Mesenchymal stem cell (in vitro differentiated cells and primary cell): Measurements from ENCODE around the gene DNMT1.

Experiments used
- DNase-seq: peaks from one replicate; pipeline ENCODE4 v3.0.0-alpha.2; 2013
- H2AFZ ChIP-seq: one replicate; pipeline ENCODE4 v1.6.1; 2013; ENCODE audit warnings: low read depth, mild to moderate bottlenecking, control low read depth, inconsistent platforms, low read length, moderate library complexity
- H2AK5ac ChIP-seq: 2 replicates; pipeline ENCODE4 v1.6.1; 2013; ENCODE audit warnings: low read length, moderate library complexity, mild to moderate bottlenecking, inconsistent platforms; ENCODE audit not compliant: severe bottlenecking
- H2BK120ac ChIP-seq: one replicate; pipeline ENCODE4 v1.6.1; 2013; ENCODE audit warnings: low read depth, mild to moderate bottlenecking, inconsistent platforms, low read length, moderate library complexity
- H2BK12ac ChIP-seq, 2 experiments: one replicate each; pipeline ENCODE4 v1.6.1; 2013; ENCODE audit warnings: inconsistent platforms in 2 of 2, low read length in 2 of 2, mild to moderate bottlenecking in 2 of 2, moderate library complexity in 2 of 2, control low read depth in 1 of 2
- H2BK15ac ChIP-seq: one replicate; pipeline ENCODE4 v1.6.1; 2013; ENCODE audit warnings: mild to moderate bottlenecking, low read depth, inconsistent platforms; ENCODE audit not compliant: poor library complexity, severe bottlenecking
- H2BK5ac ChIP-seq: 2 replicates; pipeline ENCODE4 v1.6.1; 2013; ENCODE audit warnings: low read depth, mild to moderate bottlenecking, low read length, control low read depth, inconsistent platforms; ENCODE audit not compliant: poor library complexity, severe bottlenecking
- H3K14ac ChIP-seq, 2 experiments: one replicate each; pipeline ENCODE4 v1.6.1; 2013; ENCODE audit warnings: inconsistent platforms in 2 of 2, low read length in 2 of 2, control low read depth in 1 of 2, mild to moderate bottlenecking in 1 of 2, moderate library complexity in 1 of 2
- H3K18ac ChIP-seq, 2 experiments: one replicate each; pipeline ENCODE4 v1.6.1; 2013; ENCODE audit warnings: inconsistent platforms in 2 of 2, low read length in 2 of 2, control low read depth in 1 of 2, low read depth in 1 of 2, mild to moderate bottlenecking in 1 of 2
- H3K23ac ChIP-seq, 2 experiments: one replicate each; pipeline ENCODE4 v1.6.1; 2013; ENCODE audit warnings: inconsistent platforms in 2 of 2, low read length in 2 of 2, mild to moderate bottlenecking in 2 of 2, moderate library complexity in 2 of 2, control low read depth in 1 of 2
- H3K27ac ChIP-seq: 2 replicates; pipeline ENCODE4 v1.5.1; 2013; ENCODE audit warnings: mild to moderate bottlenecking, moderate library complexity, low read length, control low read depth, inconsistent platforms; ENCODE audit not compliant: poor library complexity, severe bottlenecking
- H3K27me3 ChIP-seq, 2 experiments: 2 replicates each; pipeline versions ENCODE4 v1.6.1 to v1.7.0; 2013; ENCODE audit warnings: low read length in 2 of 2, mild to moderate bottlenecking in 2 of 2, moderate library complexity in 2 of 2, control low read depth in 1 of 2, inconsistent platforms in 1 of 2; ENCODE audit not compliant: control insufficient read depth in 1 of 2, insufficient read depth in 1 of 2
- H3K36me3 ChIP-seq, 2 experiments: 2 replicates each; pipeline versions ENCODE4 v1.6.1 to v1.7.0; 2013; ENCODE audit warnings: low read length in 2 of 2, control low read depth in 1 of 2, inconsistent platforms in 1 of 2, low read depth in 1 of 2, mild to moderate bottlenecking in 1 of 2; ENCODE audit not compliant: insufficient read depth in 2 of 2, control insufficient read depth in 1 of 2
- H3K4ac ChIP-seq, 2 experiments: one replicate each; pipeline ENCODE4 v1.6.1; 2013; ENCODE audit warnings: inconsistent platforms in 2 of 2, low read length in 2 of 2, mild to moderate bottlenecking in 2 of 2, moderate library complexity in 2 of 2, control low read depth in 1 of 2, low read depth in 1 of 2
- H3K4me1 ChIP-seq: 2 replicates; pipeline ENCODE4 v1.6.1; 2013; ENCODE audit warnings: low read depth, low read length, control low read depth; ENCODE audit not compliant: control insufficient read depth, insufficient read depth
- H3K4me2 ChIP-seq: 2 replicates; pipeline ENCODE4 v1.6.1; 2013; ENCODE audit warnings: low read length, mild to moderate bottlenecking, inconsistent platforms; ENCODE audit not compliant: poor library complexity, severe bottlenecking
- H3K4me3 ChIP-seq, 2 experiments: 2 replicates each; pipeline versions ENCODE4 v1.5.1 to v1.7.0; 2013; ENCODE audit warnings: low read length in 2 of 2, mild to moderate bottlenecking in 2 of 2, control low read depth in 1 of 2, low read depth in 1 of 2; ENCODE audit not compliant: insufficient read depth in 1 of 2
- H3K79me1 ChIP-seq: replicated peaks from 2 replicates; pipeline ENCODE4 v1.6.1; 2013; ENCODE audit warnings: mild to moderate bottlenecking, control low read depth, low read length, inconsistent platforms; ENCODE audit not compliant: poor library complexity, severe bottlenecking
- H3K9ac ChIP-seq: 2 replicates; pipeline ENCODE4 v1.7.0; 2013; ENCODE audit warnings: mild to moderate bottlenecking, low read length, moderate library complexity
- H3K9me3 ChIP-seq: 2 replicates; pipeline ENCODE4 v1.7.0; 2013; ENCODE audit warnings: mild to moderate bottlenecking, low read length; ENCODE audit not compliant: control insufficient read depth
- H4K8ac ChIP-seq: one replicate; pipeline ENCODE4 v1.6.1; 2013; ENCODE audit warnings: inconsistent platforms, mild to moderate bottlenecking, low read length, moderate library complexity
- H4K91ac ChIP-seq: one replicate; pipeline ENCODE4 v1.6.1; 2013; ENCODE audit warnings: mild to moderate bottlenecking, low read length, inconsistent platforms
- WGBS: methylation state at CpG from one replicate; pipeline ENCODE4 v1.1.7; 2013; ENCODE audit warnings: mixed read lengths; 5-methylcytosine and 5-hydroxymethylcytosine counted together

Gene DNMT1

DNA sequence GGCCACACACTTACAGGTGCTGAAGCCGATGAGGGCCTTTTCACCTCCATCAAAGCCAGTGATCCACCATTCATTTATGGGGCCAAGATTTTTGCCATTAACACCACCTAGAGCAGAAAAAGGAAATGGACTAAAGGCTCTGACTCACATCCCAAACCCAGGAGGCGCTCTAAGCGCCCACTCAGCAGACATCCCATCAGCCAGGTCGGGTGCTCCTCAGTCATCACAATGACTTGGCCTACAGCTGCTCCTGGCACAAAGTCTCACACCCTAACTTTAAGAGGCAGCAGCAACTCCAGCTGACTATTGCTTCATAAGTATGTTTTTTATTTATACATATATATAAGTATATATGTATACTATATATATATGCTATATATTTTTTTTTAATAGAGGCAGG, 38.9 kb downstream of the DNMT1 start:
- Histone ChIP-seq H3K79me1 (peaks cover 38% of the 10 kb centered on the region), H2BK12ac (no peak overlapping the region), H3K18ac (no peak overlapping the region), H3K4ac (no peak overlapping the region), H2BK120ac (no peak overlapping the region), H4K91ac (no peak overlapping the region), H3K9me3 (no peaks in the 10 kb centered on the region), H3K27me3 (no peaks in the 10 kb centered on the region), H3K23ac (no peak overlapping the region), H3K9ac (no peak overlapping the region), H3K14ac (no peak overlapping the region), H3K36me3 (peaks cover 85 to 96% of the 10 kb centered on the region in 2 experiments), H3K4me1 (no peaks in the 10 kb centered on the region), H2AFZ (no peak overlapping the region), H3K4me2 (no peak overlapping the region), H2BK15ac (no peak overlapping the region), H2BK5ac (no peak overlapping the region), H3K4me3 (no peak overlapping the region), H4K8ac (no peak overlapping the region), H3K27ac (no peak overlapping the region), H2AK5ac (no peak overlapping the region)
- no peak for DNase-seq
- WGBS = 92% methylated on average over 2 of the region's 4 CpGs

DNA sequence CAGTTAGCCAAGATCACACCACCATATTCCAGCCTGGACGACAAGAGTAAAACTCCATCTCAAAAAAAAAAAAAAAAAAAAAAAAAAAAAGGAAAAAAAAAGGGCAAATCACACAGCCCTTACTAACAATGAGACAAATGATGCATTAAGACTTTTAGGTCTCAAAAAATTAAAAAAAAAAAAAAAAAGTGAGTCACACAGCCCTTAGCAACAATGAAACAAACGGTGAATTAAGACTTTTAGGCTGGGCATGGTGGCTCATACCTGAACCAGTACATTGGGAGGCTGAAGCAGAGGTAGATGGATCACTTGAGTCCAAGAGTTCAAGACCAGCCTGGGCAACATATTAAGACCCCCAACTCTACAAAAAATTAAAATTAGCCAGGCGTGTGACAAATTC, 42.7 kb downstream of the DNMT1 start:
- H3K4ac ChIP-seq = no peak overlapping the region
- no peak overlapping the region for H4K91ac ChIP-seq

DNA sequence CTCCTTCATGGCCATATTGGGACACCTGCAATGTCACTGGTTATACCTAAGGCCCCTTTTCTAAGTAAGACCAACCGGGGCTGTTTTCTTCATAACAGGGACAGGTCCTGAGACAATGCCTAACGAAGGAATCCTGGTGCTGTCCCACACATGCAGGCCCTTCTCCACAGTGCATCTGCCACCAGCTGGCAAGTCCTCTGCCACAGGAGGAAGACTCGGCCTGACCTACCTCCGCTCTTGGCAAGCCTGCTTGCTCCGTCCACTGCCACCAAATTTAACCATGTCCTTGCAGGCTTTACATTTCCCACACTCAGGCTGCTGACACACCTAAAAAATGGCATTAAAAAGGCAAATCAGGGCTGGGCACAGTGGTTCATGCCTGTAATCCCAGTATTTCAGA, 43.2 kb downstream of the DNMT1 start:
- Histone ChIP-seq H2BK12ac (no peak overlapping the region), H3K4me1 (no peaks in the 10 kb centered on the region), H3K9ac (no peak overlapping the region), H4K91ac (no peak overlapping the region), H4K8ac (no peak overlapping the region), H3K27ac (no peak overlapping the region), H2AK5ac (no peak overlapping the region), H2BK5ac (no peak overlapping the region), H3K79me1 (peaks cover 22% of the 10 kb centered on the region), H2BK15ac (no peak overlapping the region), H3K18ac (no peak overlapping the region), H3K27me3 (no peaks in the 10 kb centered on the region), H3K4me2 (no peak overlapping the region), H2AFZ (no peak overlapping the region), H3K14ac (no peak overlapping the region), H3K4me3 (no peak overlapping the region), H3K4ac (no peak overlapping the region), H2BK120ac (no peak overlapping the region), H3K36me3 (peaks cover 70 to 85% of the 10 kb centered on the region in 2 experiments), H3K23ac (no peak overlapping the region), H3K9me3 (no peaks in the 10 kb centered on the region)
- WGBS = 90% methylated on average over 5 of the region's 5 CpGs
- DNase-seq = no peak

More for the DNA sequence above, 42.7 kb downstream of the DNMT1 start:
- H3K4me3 ChIP-seq = no peak overlapping the region
- no peak overlapping the region for H3K14ac ChIP-seq
- no peak overlapping the region for H4K8ac ChIP-seq
- H3K9ac ChIP-seq = no peak overlapping the region
- WGBS = 83% methylated on average over 2 of the region's 3 CpGs
- DNase-seq = no peak
- H3K4me2 ChIP-seq = no peak overlapping the region
- no peak overlapping the region for H2AFZ ChIP-seq
- H3K9me3 ChIP-seq = no peaks in the 10 kb centered on the region
- peaks cover 21% of the 10 kb centered on the region for H3K79me1 ChIP-seq
- H2BK12ac ChIP-seq = no peak overlapping the region
- H3K27ac ChIP-seq = no peak overlapping the region
- H3K27me3 ChIP-seq = no peaks in the 10 kb centered on the region
- no peak overlapping the region for H3K23ac ChIP-seq
- H2AK5ac ChIP-seq = no peak overlapping the region
- no peak overlapping the region for H3K18ac ChIP-seq
- no peaks in the 10 kb centered on the region for H3K4me1 ChIP-seq
- H2BK5ac ChIP-seq = no peak overlapping the region
- peaks cover 71 to 87% of the 10 kb centered on the region in 2 experiments for H3K36me3 ChIP-seq
- no peak overlapping the region for H2BK120ac ChIP-seq
- H2BK15ac ChIP-seq = no peak overlapping the region

DNA sequence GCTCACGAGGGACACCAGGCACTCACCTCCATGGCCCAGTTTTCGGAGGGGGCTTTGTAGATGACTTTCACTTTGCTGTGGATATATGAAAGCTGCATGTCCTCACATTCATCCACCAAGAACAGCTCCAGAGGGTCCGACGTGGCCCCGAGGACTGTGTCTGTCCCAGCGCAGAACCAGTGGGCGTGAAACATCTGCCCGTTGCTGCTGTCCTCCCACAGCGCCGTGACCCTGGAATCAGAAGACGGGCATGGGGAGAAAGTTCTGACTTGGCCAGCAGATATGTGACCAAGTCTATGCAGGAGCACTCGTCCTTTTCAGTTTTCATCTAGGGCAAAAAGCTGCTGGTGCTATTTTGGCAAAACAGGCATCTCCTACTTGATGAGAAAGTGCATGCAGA, 45.3 kb downstream of the DNMT1 start:
- no peak overlapping the region for H2BK120ac ChIP-seq
- H4K8ac ChIP-seq = no peak overlapping the region
- no peaks in the 10 kb centered on the region for H3K4me1 ChIP-seq
- H2BK15ac ChIP-seq = no peak overlapping the region
- H3K18ac ChIP-seq = no peak overlapping the region
- no peak overlapping the region for H2AK5ac ChIP-seq
- 97% methylated on average over 12 of the region's 12 CpGs for WGBS
- H3K27ac ChIP-seq = no peak overlapping the region
- H3K9me3 ChIP-seq = no peaks in the 10 kb centered on the region
- no peak for DNase-seq
- no peak overlapping the region for H3K14ac ChIP-seq
- no peak overlapping the region for H3K23ac ChIP-seq
- H3K79me1 ChIP-seq = peaks cover 21% of the 10 kb centered on the region
- no peak overlapping the region for H2AFZ ChIP-seq
- H3K4me3 ChIP-seq = no peak overlapping the region
- no peak overlapping the region for H2BK5ac ChIP-seq
- H3K4me2 ChIP-seq = no peak overlapping the region
- peaks cover 69 to 84% of the 10 kb centered on the region in 2 experiments for H3K36me3 ChIP-seq
- H2BK12ac ChIP-seq = no peak overlapping the region
- no peaks in the 10 kb centered on the region for H3K27me3 ChIP-seq
- H4K91ac ChIP-seq = no peak overlapping the region
- no peak overlapping the region for H3K9ac ChIP-seq
- H3K4ac ChIP-seq = no peak overlapping the region
